K562 (cell line): ENCODE data around the gene ZFP42. TPM values are rescaled to one million over a fixed set of nuclear protein-coding genes. Genes with fewer than 3 reads are reported as not detected.

Experiments used
- ATAC-seq: fragments of 200-7000 bp; cut with Tn5 transposase; 3 replicates; pipeline ENCODE4 v1.9.1; 2020; ENCODE audit warnings: moderate library complexity
- BruUV-seq: library from RNA; stranded (reverse); fragments of 400-500 nt; replicated peaks from 2 replicates; lab custom pipeline; 2021; lab: Mats Ljungman, UMichigan
- CTCF ChIA-PET: fragments of 300-600 bp; formaldehyde crosslinking; extraction: SDS; loops from one replicate; lab custom pipeline; 2021; ENCODE audit warnings: low intra/inter-chr PET ratio; lab: Yijun Ruan, JAX
- POLR2A ChIA-PET: fragments of 300-600, 350-650 bp; sonication (Branson Sonifier 250); formaldehyde crosslinking; extraction: SDS; loops from one replicate; lab custom pipeline; 2021; ENCODE audit warnings: antibody characterized with exemption, inconsistent platforms; lab: Yijun Ruan, JAX
- DNase-seq, 4 experiments: peaks; one replicate each; pipeline versions ENCODE4 v3.0.0 to v3.0.0-alpha.2; 2011 to 2018; ENCODE audit warnings: low spot score in 3 of 4, mixed read lengths in 3 of 4; ENCODE audit errors: extremely low read depth in 1 of 4
- FAIRE-seq: peaks from 2 replicates; lab custom pipeline; 2011; peaks lifted over from hg19 to GRCh38; lab: Jason Lieb, UNC
- H2AFZ ChIP-seq: 2 replicates; pipeline ENCODE4 v1.6.0; 2011; ENCODE audit warnings: low read depth, low read length, control low read depth, inconsistent platforms
- H3K27ac ChIP-seq: fragments of 200-600 bp; 3 replicates; pipeline ENCODE4 v1.8.0; 2011; ENCODE audit warnings: low read depth, mild to moderate bottlenecking, control low read depth, inconsistent platforms, low read length, moderate library complexity, mixed read lengths; ENCODE audit errors: extremely low read depth
- H3K27me3 ChIP-seq, 2 experiments: fragments of 300-600 bp in 1 of 2; 2 replicates in 1 of 2; 3 replicates in 1 of 2; pipeline versions ENCODE4 v1.6.0 to v1.8.0; 2011; ENCODE audit warnings: inconsistent platforms in 2 of 2, low read length in 2 of 2, mild to moderate bottlenecking in 1 of 2, mixed read lengths in 1 of 2, moderate library complexity in 1 of 2; ENCODE audit not compliant: control insufficient read depth in 2 of 2, insufficient read depth in 2 of 2
- H3K36me3 ChIP-seq: fragments of 300-600 bp; 3 replicates; pipeline ENCODE4 v1.8.0; 2011; ENCODE audit warnings: mild to moderate bottlenecking, low read length, inconsistent platforms; ENCODE audit not compliant: control insufficient read depth, insufficient read depth
- H3K4me1 ChIP-seq, 2 experiments: fragments of 200-600 bp in 1 of 2; replicated peaks in 1 of 2; 2 replicates in 1 of 2; 3 replicates in 1 of 2; pipeline versions ENCODE4 v1.5.1 to v1.8.0; 2011; ENCODE audit warnings: inconsistent platforms in 2 of 2, low read length in 2 of 2, mild to moderate bottlenecking in 1 of 2, mixed read lengths in 1 of 2, moderate library complexity in 1 of 2; ENCODE audit not compliant: control insufficient read depth in 2 of 2, insufficient read depth in 2 of 2
- H3K4me2 ChIP-seq: 2 replicates; pipeline ENCODE4 v1.6.1; 2011; ENCODE audit warnings: low read length, control low read depth, inconsistent platforms, mixed read lengths; ENCODE audit not compliant: insufficient read depth
- H3K4me3 ChIP-seq: fragments of 200-600 bp; sonication (generic), shearing (Covaris generic); 2 replicates; pipeline ENCODE4 v1.5.1; 2016; ENCODE audit warnings: control low read depth, inconsistent platforms
- H3K79me2 ChIP-seq: fragments of 200-600 bp; 3 replicates; pipeline ENCODE4 v1.8.0; 2011; ENCODE audit warnings: low read length, inconsistent platforms; ENCODE audit not compliant: control insufficient read depth, insufficient read depth
- H3K9ac ChIP-seq, 2 experiments: 2 replicates each; pipeline versions ENCODE4 v1.6.0 to v1.6.1; 2011; ENCODE audit warnings: low read depth in 2 of 2, low read length in 2 of 2, control low read depth in 1 of 2, inconsistent platforms in 1 of 2, mild to moderate bottlenecking in 1 of 2, mixed read lengths in 1 of 2; ENCODE audit not compliant: insufficient read depth in 1 of 2
- H3K9me1 ChIP-seq: one replicate; pipeline ENCODE4 v1.6.0; 2011; ENCODE audit warnings: inconsistent platforms, mild to moderate bottlenecking, low read length, moderate library complexity; ENCODE audit not compliant: control insufficient read depth, insufficient read depth
- H3K9me3 ChIP-seq: replicated peaks from 2 replicates; pipeline ENCODE4 v1.5.1; 2011; ENCODE audit warnings: low read depth, low read length, inconsistent platforms; ENCODE audit not compliant: control insufficient read depth, insufficient read depth
- H4K20me1 ChIP-seq: replicated peaks from 2 replicates; pipeline ENCODE4 v1.6.1; 2011; ENCODE audit warnings: low read length, inconsistent platforms, mixed read lengths; ENCODE audit not compliant: control insufficient read depth, insufficient read depth
- CBX1 ChIP-seq: sonication (generic); IDR thresholded peaks from 2 replicates; pipeline ENCODE4 v1.6.1; 2016; ENCODE audit warnings: antibody characterized with exemption, low read depth, mild to moderate bottlenecking
- DACH1 ChIP-seq: fragments of 450-650 bp; IDR thresholded peaks from 2 replicates; pipeline ENCODE4 v1.6.1; 2018; ENCODE audit not compliant: partially characterized antibody
- GTF2F1 ChIP-seq: IDR thresholded peaks from 2 replicates; pipeline ENCODE4 v1.6.1; 2011; ENCODE audit warnings: low read depth, low read length, improper control_type of control experiment
- L3MBTL2 ChIP-seq: fragments of 450-650 bp; IDR thresholded peaks from 2 replicates; pipeline ENCODE4 v1.6.1; 2016; ENCODE audit warnings: mild to moderate bottlenecking, moderate library complexity
- PHF21A ChIP-seq: fragments of 450-650 bp; IDR thresholded peaks from 2 replicates; pipeline ENCODE4 v1.6.1; 2017; ENCODE audit warnings: low read depth, borderline replicate concordance
- RBFOX2 ChIP-seq: fragments of 200-400 bp; formaldehyde crosslinking; IDR thresholded peaks from 2 replicates; pipeline ENCODE4 v1.6.1; 2017; ENCODE audit warnings: low read depth, mild to moderate bottlenecking, low read length, moderate library complexity
- SETDB1 ChIP-seq: IDR thresholded peaks from one replicate; pipeline ENCODE4 v1.6.1; 2012; ENCODE audit warnings: low read length, control low read depth, inconsistent platforms
- SOX6 ChIP-seq: fragments of 450-650 bp; IDR thresholded peaks from 2 replicates; pipeline ENCODE4 v1.6.1; 2014; ENCODE audit warnings: mild to moderate bottlenecking
- YY1 ChIP-seq, 3 experiments: IDR thresholded peaks; 2 replicates each; pipeline ENCODE4 v1.6.1; 2011; ENCODE audit warnings: low read length in 2 of 3, mild to moderate bottlenecking in 2 of 3, moderate library complexity in 2 of 3, borderline replicate concordance in 1 of 3, control low read depth in 1 of 3, low read depth in 1 of 3; ENCODE audit not compliant: insufficient read depth in 3 of 3, insufficient replicate concordance in 2 of 3, control insufficient read depth in 1 of 3, insufficient read length in 1 of 3; ENCODE audit errors: extremely low read depth in 1 of 3
- ZC3H4 ChIP-seq: sonication (generic); formaldehyde crosslinking; IDR thresholded peaks from 2 replicates; pipeline ENCODE4 v1.9.0; 2021; ENCODE audit warnings: missing genetic modification reagents, borderline replicate concordance
- ZKSCAN3 ChIP-seq: fragments of 250-450 bp; sonication (Bioruptor Pico); IDR thresholded peaks from 2 replicates; pipeline ENCODE4 v1.4.0; 2020
- ZNF23 ChIP-seq: fragments of 250-450 bp; sonication (Bioruptor Pico); IDR thresholded peaks from 2 replicates; pipeline ENCODE4 v1.4.0; 2020; ENCODE audit warnings: mild to moderate bottlenecking
- ZNF76 ChIP-seq: fragments of 250-450 bp; sonication (Bioruptor Pico); IDR thresholded peaks from 2 replicates; pipeline ENCODE4 v1.4.0; 2020; ENCODE audit warnings: mild to moderate bottlenecking, moderate library complexity, borderline replicate concordance
- ZNF780A ChIP-seq: fragments of 250-450 bp; sonication (Bioruptor Pico); IDR thresholded peaks from 2 replicates; pipeline ENCODE4 v1.5.0; 2021; ENCODE audit warnings: mild to moderate bottlenecking
- ZSCAN32 ChIP-seq: fragments of 450-650 bp; formaldehyde crosslinking; IDR thresholded peaks from 2 replicates; pipeline ENCODE4 v1.4.0; 2020; ENCODE audit warnings: mild to moderate bottlenecking, moderate library complexity
- WGBS: fragments of 100-300 bp; shearing (Covaris generic); methylation state at CpG from one replicate; pipeline ENCODE4 v1.1.6; 2016; ENCODE audit warnings: low coverage, mixed read lengths; ENCODE audit not compliant: insufficient coverage; ENCODE audit errors: missing lambda C conversion rate; 5-methylcytosine and 5-hydroxymethylcytosine counted together
- in situ Hi-C: fragments of 300-500 bp; cut with MboI; formaldehyde crosslinking; loops from 4 replicates; pipeline ENCODE4 v1.15.0; 2018; ENCODE audit warnings: inconsistent platforms, mixed read lengths
- intact Hi-C: fragments of 100-400 bp; cut with micrococcal nuclease; formaldehyde crosslinking; loops from 2 replicates; pipeline ENCODE4 v1.14.2; 2022
- polyA plus RNA-seq, 8 experiments: library from polyadenylated mRNA; depleted of rRNA in 4 of 8; stranded (reverse) in 5 of 8; unstranded in 3 of 8; fragments of >200 nt; fragmentation: Nextera tagmentation in 2 of 8; fragmentation: Illumina TruSeq in 1 of 8; extraction: Ambion mirVana in 2 of 8; extraction: Trizol in 1 of 8; gene quantifications; 2 replicates each; pipeline versions ENCODE4 v1.2.1 to v1.2.3, GENCODE V29; 2011 to 2014; ENCODE audit warnings: inconsistent platforms in 1 of 8, missing spikeins in 1 of 8
- total RNA-seq, 7 experiments: library from RNA; depleted of rRNA in 6 of 7; stranded (reverse); fragments of >200 nt in 6 of 7; fragmentation: Illumina TruSeq in 2 of 7; extraction: Trizol in 2 of 7; gene quantifications; 2 replicates each; pipeline versions ENCODE4 v1.2.1 to v1.2.3, GENCODE V29; 2011 to 2021; ENCODE audit warnings: low replicate concordance in 1 of 7
- TF ChIP-seq, protein P1 (sequence below): fragments of 450-650 bp; IDR thresholded peaks from 2 replicates; pipeline ENCODE4 v1.6.1; 2016; ENCODE audit warnings: borderline replicate concordance

The ZFP42 gene
- total and polyA plus RNA-seq, 9 of the 15 experiments (the other 6 are each of a cell fraction or from before 2014, with no cell fraction given), result 0.09 to 0.64 (median 0.20) TPM

GRCh38 chr4:188032583-188032982 is 37.0 kb downstream of the ZFP42 start:
- H3K4me1 ChIP-seq, result no peaks in the 10 kb centered on the region
- intact Hi-C loops, result no loop called here
- no peaks in the 10 kb centered on the region for H3K9me1 ChIP-seq
- no peaks in the 10 kb centered on the region for H3K79me2 ChIP-seq
- no peak for ATAC-seq
- BruUV-seq, result no TSS peak
- H3K9me3 ChIP-seq, result no peaks in the 10 kb centered on the region
- no peak overlapping the region for H3K9ac ChIP-seq
- H3K4me2 ChIP-seq, result no peak overlapping the region
- no peak overlapping the region for H2AFZ ChIP-seq
- in situ Hi-C loops, result no loop called here
- H3K27me3 ChIP-seq, result peaks cover 0 to 12% of the 10 kb centered on the region in 2 experiments; a peak in 4 of 5 replicates
- 0% methylated on average over 13 of the region's 16 CpGs for WGBS
- no peak overlapping the region for H3K27ac ChIP-seq
- no peaks in the 10 kb centered on the region for H3K36me3 ChIP-seq
- no peaks in the 10 kb centered on the region for H4K20me1 ChIP-seq
- TF ChIP-seq YY1 (IDR thresholded peaks at IDR 0.05; ENCODE audit: borderline replicate concordance in 1 of 3, control insufficient read depth in 1 of 3, extremely low read depth in 1 of 3, insufficient read depth in 3 of 3, insufficient read length in 1 of 3, insufficient replicate concordance in 2 of 3, low read depth in 1 of 3, low read length in 2 of 3), result no peak
- no peak for TF ChIP-seq ZKSCAN3 (CRISPR knock-in tag)
- no peak for TF ChIP-seq ZC3H4
- TF ChIP-seq RBFOX2, result no peak
- TF ChIP-seq GTF2F1, result no peak
- TF ChIP-seq L3MBTL2, result no peak
- TF ChIP-seq DACH1, result no peak
- TF ChIP-seq SETDB1, result no peak
- TF ChIP-seq CBX1, result no peak
- TF ChIP-seq, protein P1, sequence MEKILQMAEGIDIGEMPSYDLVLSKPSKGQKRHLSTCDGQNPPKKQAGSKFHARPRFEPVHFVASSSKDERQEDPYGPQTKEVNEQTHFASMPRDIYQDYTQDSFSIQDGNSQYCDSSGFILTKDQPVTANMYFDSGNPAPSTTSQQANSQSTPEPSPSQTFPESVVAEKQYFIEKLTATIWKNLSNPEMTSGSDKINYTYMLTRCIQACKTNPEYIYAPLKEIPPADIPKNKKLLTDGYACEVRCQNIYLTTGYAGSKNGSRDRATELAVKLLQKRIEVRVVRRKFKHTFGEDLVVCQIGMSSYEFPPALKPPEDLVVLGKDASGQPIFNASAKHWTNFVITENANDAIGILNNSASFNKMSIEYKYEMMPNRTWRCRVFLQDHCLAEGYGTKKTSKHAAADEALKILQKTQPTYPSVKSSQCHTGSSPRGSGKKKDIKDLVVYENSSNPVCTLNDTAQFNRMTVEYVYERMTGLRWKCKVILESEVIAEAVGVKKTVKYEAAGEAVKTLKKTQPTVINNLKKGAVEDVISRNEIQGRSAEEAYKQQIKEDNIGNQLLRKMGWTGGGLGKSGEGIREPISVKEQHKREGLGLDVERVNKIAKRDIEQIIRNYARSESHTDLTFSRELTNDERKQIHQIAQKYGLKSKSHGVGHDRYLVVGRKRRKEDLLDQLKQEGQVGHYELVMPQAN, result no peak
- no peak for TF ChIP-seq ZNF23 (CRISPR knock-in tag)
- no peak for TF ChIP-seq PHF21A
- TF ChIP-seq ZNF780A (CRISPR knock-in tag), result no peak
- TF ChIP-seq ZNF76 (CRISPR knock-in tag), result no peak
- no peak for TF ChIP-seq SOX6
- TF ChIP-seq ZSCAN32, result no peak
- ChIA-PET POLR2A (no interaction called here), CTCF (no interaction called here)
- no peak overlapping the region for H3K4me3 ChIP-seq
- FAIRE-seq, result no peak
- DNase-seq, result no peak
